Transverse colon (tissue), 4 donors: ENCODE measurements around the gene RNF19B. TPM values are rescaled to one million over a fixed set of nuclear protein-coding genes. Genes with fewer than 3 reads are reported as not detected.

ENCODE experiments used
- DNase-seq: peaks from one replicate; pipeline ENCODE4 v3.0.0-alpha.2; 2019
- H3K27ac ChIP-seq, 4 donors: fragments of 200-600 bp; sonication (generic); 2 replicates each; pipeline ENCODE4 v1.5.1; 2016 to 2018; ENCODE audit warnings: inconsistent platforms in 4 of 4
- H3K27me3 ChIP-seq: fragments of 200-600 bp; sonication (generic); 2 replicates; pipeline ENCODE4 v1.5.1; 2017; ENCODE audit warnings: inconsistent platforms
- H3K36me3 ChIP-seq, 4 donors: fragments of 200-600 bp; sonication (generic); 2 replicates each; pipeline ENCODE4 v1.5.1; 2017 to 2019; ENCODE audit warnings: inconsistent platforms in 4 of 4
- H3K4me1 ChIP-seq, 4 donors: fragments of 200-600 bp; sonication (generic); 2 replicates each; pipeline ENCODE4 v1.5.1; 2017 to 2020; ENCODE audit warnings: inconsistent platforms in 4 of 4
- H3K4me3 ChIP-seq, 4 donors: fragments of 200-600 bp; sonication (generic); 1 replicate in 1 of 4; 2 replicates in 3 of 4; pipeline versions ENCODE4 v1.5.1 to v1.6.1; 2017 to 2019; ENCODE audit warnings: inconsistent platforms in 4 of 4
- H3K9me3 ChIP-seq, 2 donors: fragments of 200-600 bp; sonication (generic); 2 replicates each; pipeline ENCODE4 v1.5.1; 2017 to 2019; ENCODE audit warnings: inconsistent platforms in 2 of 2
- CTCF ChIP-seq, 5 experiments: fragments of 200-600 bp in 3 of 5; fragments of 450-650 bp in 2 of 5; sonication (generic) in 3 of 5; IDR thresholded peaks; 1 replicate in 2 of 5; 2 replicates in 3 of 5; pipeline ENCODE4 v1.5.1; 2016 to 2017; ENCODE audit warnings: antibody characterized with exemption in 5 of 5, inconsistent platforms in 3 of 5, mild to moderate bottlenecking in 2 of 5, moderate library complexity in 1 of 5
- EP300 ChIP-seq: sonication (generic); formaldehyde crosslinking; IDR thresholded peaks from one replicate; pipeline ENCODE4 v1.6.1; 2017; ENCODE audit warnings: antibody characterized with exemption, low read depth
- POLR2A ChIP-seq: fragments of 450-650 bp; IDR thresholded peaks from one replicate; pipeline ENCODE4 v1.6.1; 2016; ENCODE audit warnings: antibody characterized with exemption, mild to moderate bottlenecking, moderate library complexity
- POLR2AphosphoS5 ChIP-seq, 3 donors: sonication (generic); formaldehyde crosslinking; IDR thresholded peaks; one replicate each; pipeline ENCODE4 v1.6.1; 2016; ENCODE audit warnings: antibody characterized with exemption in 3 of 3
- WGBS, 2 donors: methylation state at CpG; one replicate each; pipeline ENCODE4 v1.1.5; 2018; ENCODE audit warnings: low coverage in 1 of 2; 5-methylcytosine and 5-hydroxymethylcytosine counted together
- in situ Hi-C, 4 donors: fragments of 200-750 bp; cut with MboI; loops; one replicate each; pipeline versions ENCODE4 v1.15.0 to v1.15.1; 2017; ENCODE audit warnings: low sequenced_read_pairs in 3 of 4, low pct_ligation_motif_present in 1 of 4, low pct_unique_long_range_greater_than_20kb in 1 of 4
- intact Hi-C: fragments of 100-400 bp; cut with DNase I; formaldehyde crosslinking; loops from one replicate; pipeline ENCODE4 v1.15.1; 2023; ENCODE audit warnings: low total_unique reads
- total RNA-seq, 4 donors: library from RNA; depleted of rRNA; stranded (reverse); fragments of >200 nt; gene quantifications; one replicate each; pipeline ENCODE4 v1.1.0, GENCODE V29; 2016

Gene RNF19B
- total RNA-seq, 4 donors from 2014 or later, result 22.5 to 83.8 (median 62.0) TPM

- H3K4me3 ChIP-seq, result no peak overlapping the region
- TF ChIP-seq POLR2A (no peak), CTCF (IDR thresholded peaks at IDR 0.05) (peak; percentile 26 to 50 (median 32)), POLR2AphosphoS5 (IDR thresholded peaks at IDR 0.05) (no peak)
- intact Hi-C loops, result no loop called here
- peak overlapping the region in 1 of 4 donors; percentile 73 for H3K27ac ChIP-seq
- 55 to 82% methylated on average over 4 to 6 of the region's 6 CpGs for WGBS, 2 donors
- H3K4me1 ChIP-seq, result peaks cover 10 to 36% (median 19%) of the 10 kb centered on the region in 4 donors
- no peaks in the 10 kb centered on the region for H3K27me3 ChIP-seq
- H3K36me3 ChIP-seq, result peaks cover 0 to 6% (median 3%) of the 10 kb centered on the region in 4 donors
- no peaks in the 10 kb centered on the region for H3K9me3 ChIP-seq
- in situ Hi-C loops, result loop anchor here in 1 of 4 donors (10.0 kb wide), 1 partner anchor 73 kb away; no protein-coding TSS in a partner anchor
- DNase-seq, result peak; percentile 28
These were observed 42.8 kb upstream of the RNF19B start for GRCh38 chr1:33007190-33008050.

GRCh38 chr1:33005838-33006421, 41.3 kb upstream of the RNF19B start:
- no peak overlapping the region for H3K27ac ChIP-seq
- DNase-seq, result no peak
- in situ Hi-C loops (loop anchor here in 1 of 4 donors (10.0 kb wide), 1 partner anchor 71 kb away; no protein-coding TSS in a partner anchor), intact Hi-C loops (no loop called here)
- 89 to 94% methylated on average over 5 to 9 of the region's 9 CpGs for WGBS, 2 donors
- no peaks in the 10 kb centered on the region for H3K9me3 ChIP-seq
- H3K4me1 ChIP-seq, result peaks cover 0 to 21% (median 10%) of the 10 kb centered on the region in 4 donors
- H3K36me3 ChIP-seq, result peaks cover 0 to 6% (median 0%) of the 10 kb centered on the region in 4 donors
- no peaks in the 10 kb centered on the region for H3K27me3 ChIP-seq
- no peak for TF ChIP-seq POLR2AphosphoS5 (IDR thresholded peaks at IDR 0.05)
- TF ChIP-seq EP300, result no peak
- TF ChIP-seq CTCF (IDR thresholded peaks at IDR 0.05), result no peak
- no peak for TF ChIP-seq POLR2A
- H3K4me3 ChIP-seq, result no peak overlapping the region

GRCh38 chr1:33005117-33005837, 40.7 kb upstream of the RNF19B start:
- peaks cover 0 to 6% (median 0%) of the 10 kb centered on the region in 4 donors for H3K36me3 ChIP-seq
- H3K27ac ChIP-seq, result no peak overlapping the region
- in situ Hi-C loops (loop anchor here in 1 of 4 donors (10.0 kb wide), 1 partner anchor 70 kb away; no protein-coding TSS in a partner anchor), intact Hi-C loops (no loop called here)
- H3K4me1 ChIP-seq, result peaks cover 0 to 17% (median 6%) of the 10 kb centered on the region in 4 donors
- 82% methylated on average over 2 of the region's 2 CpGs; no CpG with 5 or more reads in 1 of the 2 donors for WGBS, 2 donors
- no peaks in the 10 kb centered on the region for H3K9me3 ChIP-seq
- no peaks in the 10 kb centered on the region for H3K27me3 ChIP-seq
- no peak for DNase-seq
- TF ChIP-seq EP300, result no peak
- TF ChIP-seq POLR2AphosphoS5 (IDR thresholded peaks at IDR 0.05), result no peak
- no peak for TF ChIP-seq POLR2A
- no peak for TF ChIP-seq CTCF (IDR thresholded peaks at IDR 0.05)
- no peak overlapping the region for H3K4me3 ChIP-seq
